GM23248 (cell line): ENCODE results near the gene HIVEP1.

Experiments used
- EZH2 ChIP-seq: fragments of 200-600 bp; sonication (generic); IDR thresholded peaks from 2 replicates; pipeline ENCODE4 v1.6.1; 2018; ENCODE audit warnings: antibody characterized with exemption, mild to moderate bottlenecking; ENCODE audit not compliant: insufficient read depth, poor library complexity, severe bottlenecking
- EZH2phosphoT487 ChIP-seq: fragments of 200-600 bp; sonication (generic); IDR thresholded peaks from 2 replicates; pipeline ENCODE4 v1.6.1; 2018; ENCODE audit warnings: antibody characterized with exemption, moderate library complexity, mild to moderate bottlenecking, low read depth; ENCODE audit not compliant: insufficient read depth

DNA sequence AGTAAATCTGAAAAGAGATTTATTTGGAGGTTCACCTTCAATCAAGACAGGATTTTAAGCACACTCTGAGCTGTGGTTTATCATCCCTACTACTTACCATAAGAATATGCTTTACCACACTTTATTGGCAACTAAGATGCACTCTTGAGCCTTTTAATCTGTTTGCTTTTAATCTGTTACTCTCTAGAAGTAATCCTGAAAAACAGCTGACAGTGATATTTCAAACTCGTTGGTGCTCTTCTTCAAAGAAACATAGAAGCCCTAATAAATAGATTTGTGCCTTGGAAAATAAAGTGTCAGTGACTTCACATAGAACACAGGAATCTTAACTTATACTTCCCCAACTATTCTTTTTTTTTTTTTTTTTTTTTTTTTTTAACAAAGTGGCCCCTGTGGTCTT lies 102.9 kb downstream of the HIVEP1 start:
- TF ChIP-seq EZH2phosphoT487 (no peak), EZH2 (no peak)
